ENCODE data around the gene WDR1. TPM values are rescaled to one million over a fixed set of nuclear protein-coding genes. Genes with fewer than 3 reads are reported as not detected.

WDR1 gene
- polyA plus RNA-seq, 1 of the 3 experiments (the other 2 are of a cell fraction): 310 TPM

DNA sequence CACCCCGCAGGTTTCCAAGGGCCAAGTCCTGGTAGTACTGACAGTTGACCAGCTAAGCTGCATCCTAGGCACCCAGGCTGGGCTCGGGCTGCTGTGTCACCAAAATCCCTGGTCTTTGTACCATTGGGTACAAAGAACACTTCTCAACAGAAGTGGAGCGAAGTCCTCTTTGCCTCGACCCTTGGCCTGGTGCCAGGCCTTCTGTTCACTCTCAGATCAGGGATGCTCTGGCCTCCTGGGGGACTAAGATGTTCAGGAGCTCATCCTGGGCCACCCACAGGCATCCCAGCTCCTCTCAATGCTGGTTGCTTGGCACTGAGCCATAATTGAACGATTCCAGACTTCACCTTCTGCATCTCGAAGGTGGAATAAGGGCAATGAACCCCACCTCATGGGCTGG, 81.5 kb downstream of the WDR1 start:
- peaks cover 0 to 11% of the 10 kb centered on the region in 2 experiments; a peak in 1 of 4 replicates for H3K4me1 ChIP-seq (ENCODE audit: control insufficient read depth in 1 of 2, insufficient read depth in 2 of 2, low read depth in 1 of 2, low read length in 1 of 2)
- no peak overlapping the region for H3K27ac ChIP-seq (ENCODE audit: low read depth in 2 of 2, low read length in 1 of 2)
- no peak overlapping the region for H2AFZ ChIP-seq (ENCODE audit: low read depth)
- H3K27me3 ChIP-seq (ENCODE audit: insufficient read depth): no peaks in the 10 kb centered on the region
- H4K20me1 ChIP-seq (ENCODE audit: insufficient read depth): no peaks in the 10 kb centered on the region
- no peaks in the 10 kb centered on the region for H3K9me3 ChIP-seq
- H3F3A ChIP-seq (replicated peaks; ENCODE audit: insufficient read depth): no peaks in the 10 kb centered on the region
- 33% methylated on average over 5 of the region's 6 CpGs for WGBS (ENCODE audit: low lambda C conversion rate)
- no peak overlapping the region for H3K4me3 ChIP-seq (ENCODE audit: low read depth in 2 of 2, low read length in 1 of 2)
- TF ChIP-seq TEAD4 (IDR thresholded peaks at IDR 0.05; ENCODE audit: borderline replicate concordance, insufficient read depth) (no peak), YY1 (IDR thresholded peaks at IDR 0.05; ENCODE audit: low read depth) (no peak), TCF12 (IDR thresholded peaks at IDR 0.05) (no peak)
- TF ChIP-seq, protein P1, sequence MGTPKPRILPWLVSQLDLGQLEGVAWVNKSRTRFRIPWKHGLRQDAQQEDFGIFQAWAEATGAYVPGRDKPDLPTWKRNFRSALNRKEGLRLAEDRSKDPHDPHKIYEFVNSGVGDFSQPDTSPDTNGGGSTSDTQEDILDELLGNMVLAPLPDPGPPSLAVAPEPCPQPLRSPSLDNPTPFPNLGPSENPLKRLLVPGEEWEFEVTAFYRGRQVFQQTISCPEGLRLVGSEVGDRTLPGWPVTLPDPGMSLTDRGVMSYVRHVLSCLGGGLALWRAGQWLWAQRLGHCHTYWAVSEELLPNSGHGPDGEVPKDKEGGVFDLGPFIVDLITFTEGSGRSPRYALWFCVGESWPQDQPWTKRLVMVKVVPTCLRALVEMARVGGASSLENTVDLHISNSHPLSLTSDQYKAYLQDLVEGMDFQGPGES (IDR thresholded peaks at IDR 0.05; ENCODE audit: low read depth, low read length): no peak
- H3K4me2 ChIP-seq: no peak overlapping the region
- no peaks in the 10 kb centered on the region for H3K79me2 ChIP-seq (ENCODE audit: insufficient read depth)
- H3K36me3 ChIP-seq (replicated peaks in 1 of 2; ENCODE audit: control insufficient read depth in 1 of 2, insufficient read depth in 2 of 2, low read length in 1 of 2): no peaks in the 10 kb centered on the region
- DNase-seq: no peak
- H3K9ac ChIP-seq: no peak overlapping the region
- POLR2A ChIA-PET: no interaction called here
- CTCF ChIA-PET: interaction anchor here (6.6 kb wide), 1 partner anchor 20 kb away, joined by 47 read pairs; no protein-coding TSS in a partner anchor
- no peaks in the 10 kb centered on the region for H3K9me2 ChIP-seq

GRCh38 chr4:10034612-10035104, 81.9 kb downstream of the WDR1 start:
- no peak for DNase-seq
- H3K4me1 ChIP-seq (ENCODE audit: control insufficient read depth in 1 of 2, insufficient read depth in 2 of 2, low read depth in 1 of 2, low read length in 1 of 2): peaks cover 0 to 11% of the 10 kb centered on the region in 2 experiments; a peak in 1 of 4 replicates
- POLR2A ChIA-PET: no interaction called here
- TF ChIP-seq NFIC (IDR thresholded peaks at IDR 0.05; ENCODE audit: borderline replicate concordance) (no peak), FOXJ3 (CRISPR knock-in tag; IDR thresholded peaks at IDR 0.05) (no peak), CHD2 (IDR thresholded peaks at IDR 0.05; ENCODE audit: low read length, partially characterized antibody) (no peak), ELF1 (IDR thresholded peaks at IDR 0.05) (no peak), GABPA (IDR thresholded peaks at IDR 0.05; ENCODE audit: low read depth) (no peak), SMC3 (IDR thresholded peaks at IDR 0.05; ENCODE audit: low read depth, low read length) (no peak), MXI1 (IDR thresholded peaks at IDR 0.05; ENCODE audit: low read depth, low read length) (no peak), PBX3 (IDR thresholded peaks at IDR 0.05) (no peak)
- TF ChIP-seq, protein P2, sequence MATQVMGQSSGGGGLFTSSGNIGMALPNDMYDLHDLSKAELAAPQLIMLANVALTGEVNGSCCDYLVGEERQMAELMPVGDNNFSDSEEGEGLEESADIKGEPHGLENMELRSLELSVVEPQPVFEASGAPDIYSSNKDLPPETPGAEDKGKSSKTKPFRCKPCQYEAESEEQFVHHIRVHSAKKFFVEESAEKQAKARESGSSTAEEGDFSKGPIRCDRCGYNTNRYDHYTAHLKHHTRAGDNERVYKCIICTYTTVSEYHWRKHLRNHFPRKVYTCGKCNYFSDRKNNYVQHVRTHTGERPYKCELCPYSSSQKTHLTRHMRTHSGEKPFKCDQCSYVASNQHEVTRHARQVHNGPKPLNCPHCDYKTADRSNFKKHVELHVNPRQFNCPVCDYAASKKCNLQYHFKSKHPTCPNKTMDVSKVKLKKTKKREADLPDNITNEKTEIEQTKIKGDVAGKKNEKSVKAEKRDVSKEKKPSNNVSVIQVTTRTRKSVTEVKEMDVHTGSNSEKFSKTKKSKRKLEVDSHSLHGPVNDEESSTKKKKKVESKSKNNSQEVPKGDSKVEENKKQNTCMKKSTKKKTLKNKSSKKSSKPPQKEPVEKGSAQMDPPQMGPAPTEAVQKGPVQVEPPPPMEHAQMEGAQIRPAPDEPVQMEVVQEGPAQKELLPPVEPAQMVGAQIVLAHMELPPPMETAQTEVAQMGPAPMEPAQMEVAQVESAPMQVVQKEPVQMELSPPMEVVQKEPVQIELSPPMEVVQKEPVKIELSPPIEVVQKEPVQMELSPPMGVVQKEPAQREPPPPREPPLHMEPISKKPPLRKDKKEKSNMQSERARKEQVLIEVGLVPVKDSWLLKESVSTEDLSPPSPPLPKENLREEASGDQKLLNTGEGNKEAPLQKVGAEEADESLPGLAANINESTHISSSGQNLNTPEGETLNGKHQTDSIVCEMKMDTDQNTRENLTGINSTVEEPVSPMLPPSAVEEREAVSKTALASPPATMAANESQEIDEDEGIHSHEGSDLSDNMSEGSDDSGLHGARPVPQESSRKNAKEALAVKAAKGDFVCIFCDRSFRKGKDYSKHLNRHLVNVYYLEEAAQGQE (IDR thresholded peaks at IDR 0.05; ENCODE audit: low read depth, low read length): no peak
- no peaks in the 10 kb centered on the region for H4K20me1 ChIP-seq (ENCODE audit: insufficient read depth)
- H3F3A ChIP-seq (replicated peaks; ENCODE audit: insufficient read depth): no peaks in the 10 kb centered on the region
- 42% methylated on average over 4 of the region's 5 CpGs for WGBS (ENCODE audit: low lambda C conversion rate)
- CTCF ChIA-PET: interaction anchor here (1.2 to 6.6 kb wide), 2 partner anchors 19 to 426 kb away, joined by 3 to 47 read pairs; no protein-coding TSS in a partner anchor
- H3K9ac ChIP-seq: no peak overlapping the region
- H3K9me3 ChIP-seq: no peaks in the 10 kb centered on the region
- no peaks in the 10 kb centered on the region for H3K79me2 ChIP-seq (ENCODE audit: insufficient read depth)
- no peak overlapping the region for H3K27ac ChIP-seq (ENCODE audit: low read depth in 2 of 2, low read length in 1 of 2)
- H3K27me3 ChIP-seq (ENCODE audit: insufficient read depth): no peaks in the 10 kb centered on the region
- H3K4me3 ChIP-seq (ENCODE audit: low read depth in 2 of 2, low read length in 1 of 2): no peak overlapping the region
- no peaks in the 10 kb centered on the region for H3K9me2 ChIP-seq
- H2AFZ ChIP-seq (ENCODE audit: low read depth): no peak overlapping the region
- no peak overlapping the region for H3K4me2 ChIP-seq
- H3K36me3 ChIP-seq (replicated peaks in 1 of 2; ENCODE audit: control insufficient read depth in 1 of 2, insufficient read depth in 2 of 2, low read length in 1 of 2): no peaks in the 10 kb centered on the region

All from SK-N-SH (cell line).